ENCODE results near the gene PHF20.

GRCh38 chr20:35902545-35902941 lies 130.7 kb downstream of the PHF20 start:
- TF ChIP-seq, protein P1, sequence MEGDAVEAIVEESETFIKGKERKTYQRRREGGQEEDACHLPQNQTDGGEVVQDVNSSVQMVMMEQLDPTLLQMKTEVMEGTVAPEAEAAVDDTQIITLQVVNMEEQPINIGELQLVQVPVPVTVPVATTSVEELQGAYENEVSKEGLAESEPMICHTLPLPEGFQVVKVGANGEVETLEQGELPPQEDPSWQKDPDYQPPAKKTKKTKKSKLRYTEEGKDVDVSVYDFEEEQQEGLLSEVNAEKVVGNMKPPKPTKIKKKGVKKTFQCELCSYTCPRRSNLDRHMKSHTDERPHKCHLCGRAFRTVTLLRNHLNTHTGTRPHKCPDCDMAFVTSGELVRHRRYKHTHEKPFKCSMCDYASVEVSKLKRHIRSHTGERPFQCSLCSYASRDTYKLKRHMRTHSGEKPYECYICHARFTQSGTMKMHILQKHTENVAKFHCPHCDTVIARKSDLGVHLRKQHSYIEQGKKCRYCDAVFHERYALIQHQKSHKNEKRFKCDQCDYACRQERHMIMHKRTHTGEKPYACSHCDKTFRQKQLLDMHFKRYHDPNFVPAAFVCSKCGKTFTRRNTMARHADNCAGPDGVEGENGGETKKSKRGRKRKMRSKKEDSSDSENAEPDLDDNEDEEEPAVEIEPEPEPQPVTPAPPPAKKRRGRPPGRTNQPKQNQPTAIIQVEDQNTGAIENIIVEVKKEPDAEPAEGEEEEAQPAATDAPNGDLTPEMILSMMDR (IDR thresholded peaks at IDR 0.05; ENCODE audit: insufficient read depth, low read depth, low read length) = no peak
- no peak for TF ChIP-seq EZH2 (IDR thresholded peaks at IDR 0.05; ENCODE audit: insufficient read depth, low read length)

Data from astrocyte (in vitro differentiated cells and primary cell).